Inferior parietal cortex (tissue), 1 donor: ENCODE measurements around the gene APBB1IP.
"Not testable (repeated sequence)": the region's sequence is repeated elsewhere in the genome, so short reads cannot be mapped to it uniquely, and the experiment has no call there.

Source experiments
- DNase-seq: peaks from one replicate; pipeline ENCODE4 v3.0.0-alpha.2; 2016; ENCODE audit errors: extremely low spot score

APBB1IP gene

DNA sequence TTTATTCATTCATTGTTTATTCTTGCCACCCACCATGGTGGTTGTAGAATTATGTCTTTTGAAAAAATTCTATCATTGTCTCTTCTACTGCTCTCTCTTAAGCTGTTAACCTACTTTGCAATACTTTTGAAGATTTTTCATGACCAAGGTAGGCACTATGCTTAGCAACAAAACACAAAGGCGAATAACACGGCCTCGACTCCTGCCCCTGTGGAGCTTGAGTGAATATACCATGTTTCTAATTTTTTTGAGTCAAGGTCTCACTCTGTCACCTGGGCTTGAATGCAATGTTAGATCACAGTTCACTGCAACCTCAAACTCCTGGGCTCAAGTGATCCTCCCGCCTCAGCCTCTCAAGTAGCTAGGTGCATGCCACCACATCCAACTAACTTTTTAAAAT is 39.4 kb downstream of the APBB1IP start:
- DNase-seq, result no peak

- no peak for DNase-seq
Observed at GRCh38 chr10:26478061-26478460, 39.9 kb downstream of the APBB1IP start.

DNA sequence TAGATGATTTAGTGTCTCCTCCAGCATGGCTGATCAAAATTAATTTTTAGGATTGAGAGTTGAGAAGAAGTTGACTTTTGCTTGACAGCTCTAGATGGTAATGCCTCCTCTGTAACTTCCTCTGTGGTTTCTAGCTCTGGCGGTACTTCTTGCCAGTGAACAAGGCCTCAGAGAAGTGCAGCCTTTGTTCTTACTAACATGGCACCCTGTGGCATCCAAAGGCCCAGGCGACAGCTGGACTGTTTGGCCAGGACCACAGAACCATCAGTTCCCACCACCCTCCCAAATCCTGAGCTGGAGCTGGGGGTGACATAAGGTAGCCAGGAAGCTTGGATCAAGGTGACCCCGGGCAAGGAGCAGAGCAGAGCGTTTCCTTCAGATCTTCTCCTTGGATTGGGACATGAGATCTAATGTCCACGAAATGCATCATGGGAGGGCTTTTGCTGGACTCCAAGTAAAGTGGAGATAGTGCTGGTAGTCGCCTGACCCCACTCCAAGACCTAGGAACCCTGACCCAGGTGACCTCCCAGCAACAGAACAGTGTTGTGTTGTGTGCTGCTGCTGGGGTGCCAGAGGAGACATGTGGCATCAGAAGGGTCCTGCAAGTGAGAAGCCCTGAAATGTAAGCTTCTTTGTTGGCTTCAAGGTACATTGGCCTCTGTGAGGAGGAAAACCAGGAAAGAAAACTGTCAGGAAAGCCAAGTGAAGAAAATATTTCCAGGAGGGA is 41.8 kb downstream of the APBB1IP start:
- no peak for DNase-seq

- DNase-seq, result no peak
Observed at GRCh38 chr10:26481315-26481692, 43.2 kb downstream of the APBB1IP start.

DNA sequence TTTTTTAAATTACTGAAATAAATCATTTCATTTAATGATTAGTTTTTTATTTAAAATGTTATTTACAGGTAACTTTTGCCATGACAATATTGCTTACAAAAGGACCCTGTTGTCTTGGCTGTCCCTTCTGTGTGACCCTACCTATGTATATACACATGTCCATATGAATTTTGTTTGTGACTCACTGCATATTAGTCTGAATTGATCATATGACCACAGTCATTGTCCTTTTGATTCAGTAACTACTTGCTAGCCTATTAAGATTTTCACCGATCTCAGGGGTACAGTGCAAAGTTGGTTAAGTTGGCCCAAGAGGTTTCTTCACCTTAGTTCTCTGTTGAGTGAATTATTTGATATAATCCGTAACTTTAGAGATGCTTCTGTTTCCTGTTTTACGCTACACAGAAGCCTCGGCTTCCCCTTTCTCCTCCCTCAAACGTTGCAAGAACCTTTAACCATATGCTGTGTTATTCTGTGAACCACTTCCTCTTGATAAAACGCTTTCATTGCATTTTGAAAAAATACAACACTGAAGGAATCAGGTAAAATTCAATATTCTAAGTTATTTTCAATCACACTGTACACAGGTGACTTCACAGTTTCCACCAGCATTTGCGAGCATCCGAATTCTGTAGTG is 43.9 kb downstream of the APBB1IP start:
- no peak for DNase-seq

- no peak for DNase-seq
Observed at GRCh38 chr10:26483554-26483953, 45.4 kb downstream of the APBB1IP start.

- no peak for DNase-seq
Observed at GRCh38 chr10:26485150-26485941, 47.2 kb downstream of the APBB1IP start.

DNA sequence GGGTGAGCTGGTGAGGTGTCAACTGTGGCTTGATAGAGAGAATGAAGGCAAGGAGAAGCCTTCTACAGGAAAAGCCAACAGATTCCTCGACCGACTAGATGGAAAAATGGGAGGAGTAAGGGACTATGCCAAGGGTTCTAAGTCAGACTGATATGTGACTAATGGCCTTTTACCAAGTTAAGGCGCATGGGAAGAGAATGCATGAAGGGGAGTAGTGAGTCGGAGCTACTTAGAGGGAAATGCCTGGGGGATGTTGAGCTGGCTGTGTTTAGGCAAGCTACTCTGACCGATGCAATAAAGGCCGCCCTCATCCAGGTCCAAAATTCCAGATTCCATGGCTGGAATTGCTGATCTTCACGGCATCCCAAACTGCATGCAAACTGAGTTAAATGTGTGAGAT is 48.2 kb downstream of the APBB1IP start:
- no peak for DNase-seq

GRCh38 chr10:26486990-26487850 is 49.1 kb downstream of the APBB1IP start:
- no peak for DNase-seq

- no peak for DNase-seq
Observed at GRCh38 chr10:26488344-26488743, 50.2 kb downstream of the APBB1IP start.

GRCh38 chr10:26489081-26489480 is 50.9 kb downstream of the APBB1IP start:
- DNase-seq, result no peak

DNA sequence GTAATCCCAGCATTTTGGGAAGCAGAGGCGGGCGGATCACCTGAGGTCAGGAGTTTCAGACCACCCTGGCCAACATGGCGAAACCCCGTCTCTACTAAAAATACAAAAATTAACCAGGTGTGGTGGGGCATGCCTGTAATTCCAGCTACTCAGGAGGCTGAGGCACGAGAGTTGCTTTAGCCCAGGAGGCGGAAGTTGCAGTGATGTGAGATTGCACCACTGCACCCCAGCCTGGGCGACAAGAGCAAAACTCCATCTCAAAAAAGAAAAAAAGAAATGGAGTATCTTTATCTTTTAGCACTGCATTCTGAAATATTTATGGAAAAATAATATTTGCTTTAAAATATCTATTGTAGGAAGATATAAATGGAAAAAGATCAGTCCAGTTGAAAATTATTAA is 52.2 kb downstream of the APBB1IP start:
- DNase-seq, result not testable (repeated sequence)

DNA sequence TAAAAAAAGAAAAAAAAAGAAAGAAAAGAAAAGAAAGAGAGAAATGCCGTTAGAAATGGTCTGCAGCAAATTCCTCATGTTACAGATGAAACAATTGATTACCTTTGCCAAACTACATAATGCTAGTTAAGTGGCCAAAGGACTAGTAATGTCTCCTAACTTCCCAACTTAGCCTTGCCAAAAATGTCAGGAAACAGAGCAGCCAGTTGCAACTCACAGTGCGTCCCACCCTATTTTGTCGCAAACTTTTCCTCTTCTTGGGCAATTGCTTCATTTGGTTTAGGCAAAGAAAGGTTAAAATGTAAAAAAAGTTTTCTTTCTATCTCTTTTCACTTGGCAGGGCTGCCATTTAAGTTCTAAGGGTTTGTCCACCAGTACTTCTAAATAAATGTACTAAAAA is 53.1 kb downstream of the APBB1IP start:
- no peak for DNase-seq

DNA sequence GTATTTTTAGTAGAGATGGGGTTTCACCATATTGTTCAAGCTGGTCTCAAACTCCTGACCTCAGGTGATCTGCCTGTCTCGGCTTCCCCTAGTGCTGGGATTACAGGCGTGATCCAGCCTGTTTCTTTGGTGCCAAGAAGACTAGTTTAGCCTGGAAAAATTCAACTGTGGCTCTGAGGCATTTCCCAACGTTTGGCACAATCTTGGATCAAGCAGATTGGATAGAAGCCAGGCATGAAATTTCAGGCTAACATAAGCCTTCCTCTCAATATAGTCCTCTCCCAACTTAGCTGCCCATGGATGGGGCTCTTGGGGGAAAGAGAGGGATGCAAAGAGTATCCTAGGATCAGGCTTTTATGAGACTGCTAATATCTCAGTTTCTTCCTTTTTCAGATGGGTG is 53.8 kb downstream of the APBB1IP start:
- DNase-seq, result no peak

- DNase-seq, result not testable (repeated sequence)
Observed at GRCh38 chr10:26492725-26493124, 54.6 kb downstream of the APBB1IP start.

DNA sequence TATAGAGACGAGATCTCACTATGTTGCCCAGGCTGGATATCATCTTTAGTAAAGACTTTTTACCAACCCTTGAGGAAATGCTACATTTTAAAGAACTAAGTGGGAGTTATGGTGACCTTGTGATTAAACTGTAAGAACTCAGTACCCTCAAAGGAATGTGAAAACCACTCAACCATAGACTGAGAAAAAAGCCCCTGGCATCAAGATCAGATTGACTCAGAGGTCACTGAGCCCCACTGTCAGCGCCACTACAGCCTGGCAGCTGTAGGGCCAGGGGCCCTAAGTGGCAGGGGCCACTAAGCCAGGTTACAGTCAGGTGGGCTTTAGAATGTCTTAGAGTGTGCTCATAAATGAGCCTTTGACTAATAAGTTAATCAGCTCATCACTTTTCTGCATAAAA is 55.9 kb downstream of the APBB1IP start:
- DNase-seq, result no peak

- DNase-seq, result no peak
Observed at GRCh38 chr10:26499426-26499825, 61.3 kb downstream of the APBB1IP start.

GRCh38 chr10:26502986-26503385 is 64.8 kb downstream of the APBB1IP start:
- DNase-seq, result no peak

GRCh38 chr10:26503911-26504310 is 65.8 kb downstream of the APBB1IP start:
- DNase-seq, result no peak

GRCh38 chr10:26504429-26504828 is 66.3 kb downstream of the APBB1IP start:
- DNase-seq, result not testable (repeated sequence)

DNA sequence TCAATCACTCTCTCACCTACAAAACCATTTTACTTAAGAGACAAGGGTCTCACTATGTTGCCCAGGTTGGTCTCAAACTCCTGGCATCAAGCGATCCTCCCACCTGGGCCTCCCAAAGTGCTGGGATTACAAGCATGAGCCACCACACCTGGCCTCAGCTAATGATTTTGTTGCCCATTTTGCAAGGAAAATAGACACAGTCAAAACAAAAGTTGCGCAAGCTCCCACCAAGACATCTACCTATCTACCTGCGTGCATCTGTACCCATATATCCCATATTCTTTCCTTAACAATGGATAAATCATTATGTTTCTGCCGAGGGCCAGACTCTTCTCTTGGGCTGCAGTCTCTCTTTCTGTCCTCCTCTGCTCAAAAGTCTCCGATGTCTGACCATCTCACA is 67.3 kb downstream of the APBB1IP start:
- no peak for DNase-seq

DNA sequence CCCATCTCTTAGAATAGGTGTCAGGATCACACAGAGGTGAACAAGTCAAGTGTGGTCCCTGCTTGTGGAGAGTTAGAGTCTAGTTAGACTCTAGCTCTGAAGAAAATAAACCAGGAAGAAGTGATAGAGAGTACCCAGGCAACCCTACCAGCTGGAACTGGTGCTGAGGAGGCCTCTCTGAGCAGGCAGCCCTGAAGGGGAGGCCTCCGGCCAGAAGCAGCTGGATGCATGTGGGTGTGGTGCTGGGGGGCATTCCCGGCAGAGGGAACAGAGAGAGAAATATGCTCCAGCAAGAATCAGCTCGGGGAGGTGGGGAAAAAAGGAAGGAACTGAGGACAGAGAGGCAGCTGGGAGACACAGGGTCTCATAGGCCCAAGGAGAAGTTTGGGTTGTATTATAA is 68.6 kb downstream of the APBB1IP start:
- DNase-seq, result no peak
